DND-41 (cell line): Measurements from ENCODE around the gene C6orf58.

Source experiments
- ATAC-seq: fragments of 200-7000 bp; cut with Tn5 transposase; 3 replicates; pipeline ENCODE4 v1.9.1; 2021; ENCODE audit warnings: low read depth; ENCODE audit not compliant: insufficient read depth
- DNase-seq: peaks from one replicate; pipeline ENCODE4 v3.0.0-alpha.2; 2020
- H2AFZ ChIP-seq: 2 replicates; pipeline ENCODE4 v1.6.0; 2012; ENCODE audit warnings: low read depth, low read length
- H3K27ac ChIP-seq: 2 replicates; pipeline ENCODE4 v1.5.1; 2012; ENCODE audit warnings: low read length, inconsistent platforms
- H3K27me3 ChIP-seq: fragments of 200-600 bp; sonication (generic); 2 replicates; pipeline ENCODE4 v1.6.0; 2012; ENCODE audit warnings: low read length, mild to moderate bottlenecking, inconsistent platforms; ENCODE audit not compliant: insufficient read depth, poor library complexity
- H3K36me3 ChIP-seq: 2 replicates; pipeline ENCODE4 v1.5.1; 2012; ENCODE audit warnings: low read length, inconsistent platforms; ENCODE audit not compliant: insufficient read depth
- H3K4me1 ChIP-seq: 2 replicates; pipeline ENCODE4 v1.5.1; 2012; ENCODE audit warnings: mild to moderate bottlenecking, low read length; ENCODE audit not compliant: insufficient read depth
- H3K4me2 ChIP-seq: 2 replicates; pipeline ENCODE4 v1.6.0; 2012; ENCODE audit warnings: mild to moderate bottlenecking, moderate library complexity, low read length, inconsistent platforms; ENCODE audit not compliant: insufficient read depth
- H3K4me3 ChIP-seq, 2 experiments: fragments of 200-600 bp in 1 of 2; shearing (Covaris generic) in 1 of 2; 2 replicates each; pipeline ENCODE4 v1.5.1; 2012 to 2016; ENCODE audit warnings: inconsistent platforms in 2 of 2, low read length in 2 of 2, mild to moderate bottlenecking in 2 of 2, low read depth in 1 of 2, moderate library complexity in 1 of 2
- H3K79me2 ChIP-seq: 2 replicates; pipeline ENCODE4 v1.6.0; 2012; ENCODE audit warnings: low read length, inconsistent platforms; ENCODE audit not compliant: insufficient read depth
- H3K9ac ChIP-seq: 2 replicates; pipeline ENCODE4 v1.6.0; 2012; ENCODE audit warnings: low read depth, mild to moderate bottlenecking, inconsistent platforms, low read length, moderate library complexity
- H3K9me3 ChIP-seq: 2 replicates; pipeline ENCODE4 v1.5.1; 2012; ENCODE audit warnings: low read length, moderate library complexity, mild to moderate bottlenecking, inconsistent platforms; ENCODE audit not compliant: insufficient read depth, severe bottlenecking
- H4K20me1 ChIP-seq: 2 replicates; pipeline ENCODE4 v1.6.0; 2012; ENCODE audit warnings: low read length; ENCODE audit not compliant: insufficient read depth
- EZH2 ChIP-seq: IDR thresholded peaks from 3 replicates; pipeline ENCODE4 v1.6.1; 2012; ENCODE audit warnings: borderline replicate concordance, low read depth, mild to moderate bottlenecking, moderate library complexity, low read length, inconsistent platforms; ENCODE audit not compliant: severe bottlenecking
- TF ChIP-seq, protein P1 (sequence below): IDR thresholded peaks from 2 replicates; pipeline ENCODE4 v1.5.1; 2012; ENCODE audit warnings: borderline replicate concordance, low read length, moderate library complexity, mild to moderate bottlenecking; ENCODE audit not compliant: poor library complexity, severe bottlenecking; ENCODE audit errors: extremely low read depth

C6orf58 gene

DNA sequence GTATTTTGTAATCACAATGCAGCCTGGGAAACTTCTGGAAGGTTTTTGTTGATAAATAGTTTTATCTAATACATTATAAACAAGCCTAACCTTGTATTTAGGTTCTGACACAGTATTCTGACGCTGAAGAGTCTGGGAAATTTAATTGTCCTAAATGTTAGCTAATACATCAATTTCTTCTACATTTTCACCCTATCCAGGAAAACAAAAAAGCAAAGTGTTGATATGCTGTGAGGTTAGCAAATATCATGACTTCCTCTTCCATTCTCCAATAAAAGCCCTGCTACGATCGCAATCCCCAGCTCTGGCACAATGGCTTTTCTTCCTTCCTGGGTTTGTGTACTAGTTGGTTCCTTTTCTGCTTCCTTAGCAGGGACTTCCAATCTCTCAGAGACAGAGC is at the start of gene C6orf58:
TSS of gene C6orf58 (plus strand) at position 301 of the 400 bp plus-strand sequence. CDS start at position 313, 12 bp downstream.
- TF ChIP-seq, protein P1, sequence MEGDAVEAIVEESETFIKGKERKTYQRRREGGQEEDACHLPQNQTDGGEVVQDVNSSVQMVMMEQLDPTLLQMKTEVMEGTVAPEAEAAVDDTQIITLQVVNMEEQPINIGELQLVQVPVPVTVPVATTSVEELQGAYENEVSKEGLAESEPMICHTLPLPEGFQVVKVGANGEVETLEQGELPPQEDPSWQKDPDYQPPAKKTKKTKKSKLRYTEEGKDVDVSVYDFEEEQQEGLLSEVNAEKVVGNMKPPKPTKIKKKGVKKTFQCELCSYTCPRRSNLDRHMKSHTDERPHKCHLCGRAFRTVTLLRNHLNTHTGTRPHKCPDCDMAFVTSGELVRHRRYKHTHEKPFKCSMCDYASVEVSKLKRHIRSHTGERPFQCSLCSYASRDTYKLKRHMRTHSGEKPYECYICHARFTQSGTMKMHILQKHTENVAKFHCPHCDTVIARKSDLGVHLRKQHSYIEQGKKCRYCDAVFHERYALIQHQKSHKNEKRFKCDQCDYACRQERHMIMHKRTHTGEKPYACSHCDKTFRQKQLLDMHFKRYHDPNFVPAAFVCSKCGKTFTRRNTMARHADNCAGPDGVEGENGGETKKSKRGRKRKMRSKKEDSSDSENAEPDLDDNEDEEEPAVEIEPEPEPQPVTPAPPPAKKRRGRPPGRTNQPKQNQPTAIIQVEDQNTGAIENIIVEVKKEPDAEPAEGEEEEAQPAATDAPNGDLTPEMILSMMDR = no peak
- TF ChIP-seq EZH2 = no peak
- H3K27me3 ChIP-seq = no peaks in the 10 kb centered on the region
- no peaks in the 10 kb centered on the region for H3K36me3 ChIP-seq
- ATAC-seq (no peak), DNase-seq (no peak)
- H3K4me1 ChIP-seq = no peaks in the 10 kb centered on the region
- H3K4me3 ChIP-seq = no peak within 1 kb of the TSS
- no peak within 1 kb of the TSS for H2AFZ ChIP-seq
- no peaks in the 10 kb centered on the region for H3K79me2 ChIP-seq
- H3K9ac ChIP-seq = no peak within 1 kb of the TSS
- no peaks in the 10 kb centered on the region for H4K20me1 ChIP-seq
- H3K4me2 ChIP-seq = no peak within 1 kb of the TSS
- no peaks in the 10 kb centered on the region for H3K9me3 ChIP-seq
- H3K27ac ChIP-seq = no peak within 1 kb of the TSS

DNA sequence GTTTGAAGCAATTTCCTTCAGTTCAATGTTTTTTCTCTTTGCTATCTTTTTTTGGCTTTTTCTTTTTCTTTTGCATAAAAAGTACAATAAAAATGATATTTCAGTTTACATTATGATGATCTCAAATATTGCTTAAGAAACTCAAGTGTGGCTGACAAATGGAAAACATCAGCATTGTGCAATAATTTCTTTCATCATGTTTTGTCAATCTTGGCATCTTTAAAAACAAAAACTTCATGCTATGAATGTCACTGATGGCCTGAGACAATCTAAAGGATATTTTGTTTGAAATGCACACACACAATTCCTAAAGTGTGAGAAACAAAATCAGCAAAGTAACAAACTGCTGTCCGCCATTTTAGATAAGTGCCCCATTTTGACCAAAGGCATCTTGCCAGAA is 44.0 kb upstream of the C6orf58 start:
- Histone ChIP-seq H3K4me1 (no peaks in the 10 kb centered on the region), H3K79me2 (no peaks in the 10 kb centered on the region), H4K20me1 (no peaks in the 10 kb centered on the region), H3K27me3 (peaks cover 3% of the 10 kb centered on the region), H3K9ac (no peak overlapping the region), H3K36me3 (no peaks in the 10 kb centered on the region), H3K4me3 (no peak overlapping the region), H3K9me3 (no peaks in the 10 kb centered on the region), H3K27ac (no peak overlapping the region), H2AFZ (no peak overlapping the region), H3K4me2 (no peak overlapping the region)
- ATAC-seq (no peak), DNase-seq (no peak)
- no peak for TF ChIP-seq EZH2
- TF ChIP-seq, protein P1 = no peak

DNA sequence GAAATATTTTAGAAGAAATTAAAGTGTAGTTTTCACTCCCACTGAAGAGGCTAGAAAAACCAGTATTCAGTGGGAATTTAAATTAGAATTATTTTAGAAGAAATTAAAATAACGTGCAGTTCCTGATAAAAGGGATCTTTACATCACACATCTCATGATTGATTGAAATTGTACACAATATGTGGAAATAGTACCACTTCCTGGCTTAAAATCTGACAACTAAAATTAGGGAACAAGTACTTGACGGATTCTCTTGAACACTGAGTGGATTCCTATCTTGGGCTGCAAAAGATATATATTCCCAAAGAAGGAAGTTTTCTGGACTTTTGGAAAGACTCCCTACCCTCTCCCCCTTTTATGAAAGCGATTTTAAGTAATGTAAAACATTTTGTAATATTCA is 43.2 kb upstream of the C6orf58 start:
- no peak overlapping the region for H3K4me3 ChIP-seq
- H3K9me3 ChIP-seq = no peaks in the 10 kb centered on the region
- no peak for ATAC-seq
- no peak for DNase-seq
- H3K4me2 ChIP-seq = no peak overlapping the region
- TF ChIP-seq, protein P1 = no peak
- TF ChIP-seq EZH2 = no peak
- no peak overlapping the region for H2AFZ ChIP-seq
- H3K36me3 ChIP-seq = no peaks in the 10 kb centered on the region
- no peaks in the 10 kb centered on the region for H4K20me1 ChIP-seq
- peaks cover 3% of the 10 kb centered on the region for H3K27me3 ChIP-seq
- no peak overlapping the region for H3K27ac ChIP-seq
- H3K9ac ChIP-seq = no peak overlapping the region
- H3K4me1 ChIP-seq = no peaks in the 10 kb centered on the region
- no peaks in the 10 kb centered on the region for H3K79me2 ChIP-seq
